ENCODE measurements around the gene ZFAND3.

The ZFAND3 gene

DNA sequence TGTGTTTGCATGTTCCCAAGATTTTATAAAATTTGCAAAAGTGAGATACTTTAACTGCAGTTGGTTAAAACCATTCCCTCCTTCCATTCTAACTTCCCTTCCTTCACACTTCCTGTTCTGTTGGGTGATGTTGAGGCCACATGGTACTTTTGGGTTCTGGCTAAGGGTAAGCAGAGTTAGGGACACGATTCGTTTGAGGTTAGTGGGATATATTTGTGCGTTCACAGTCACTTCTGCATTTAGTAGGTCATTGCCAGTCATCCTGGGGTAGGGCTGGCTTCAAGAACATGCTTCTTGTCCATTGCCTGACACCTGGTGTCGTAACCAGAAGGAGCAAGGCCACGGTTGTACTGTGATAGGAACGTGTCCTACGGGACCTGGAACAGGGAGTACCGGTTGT, 340.1 kb downstream of the ZFAND3 start:
- DNase-seq (ENCODE audit: low read depth in 1 of 2, low spot score in 1 of 2) = peak in 1 of 2 experiments; percentile 39
- no peak for TF ChIP-seq JUND (IDR thresholded peaks at IDR 0.05; ENCODE audit: low read depth)
- in situ Hi-C loops (cut with HindIII; ENCODE audit: low pct_unique_long_range_greater_than_20kb, low sequenced_read_pairs) = no loop called here

DNA sequence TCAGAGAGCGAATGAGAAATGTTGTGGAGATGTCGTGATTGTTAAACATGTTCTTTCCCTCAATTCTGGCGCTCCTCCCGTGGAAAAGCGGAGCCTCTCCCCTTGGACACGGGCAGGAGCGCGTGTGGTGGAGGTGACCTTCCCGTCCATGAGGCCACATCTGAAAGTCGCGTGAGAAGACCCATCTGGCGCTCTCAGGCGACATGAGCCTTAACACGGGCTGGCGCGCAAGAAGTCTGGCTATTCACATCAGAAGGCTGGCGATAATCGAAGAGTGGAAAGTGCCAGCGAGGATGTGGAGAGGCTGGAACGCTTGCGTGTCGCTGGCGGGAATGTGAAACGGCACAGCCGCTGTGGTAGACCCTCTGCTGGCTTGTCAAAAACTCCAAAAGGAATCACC, 341.3 kb downstream of the ZFAND3 start:
- in situ Hi-C loops (cut with HindIII; ENCODE audit: low pct_unique_long_range_greater_than_20kb, low sequenced_read_pairs) = no loop called here

DNA sequence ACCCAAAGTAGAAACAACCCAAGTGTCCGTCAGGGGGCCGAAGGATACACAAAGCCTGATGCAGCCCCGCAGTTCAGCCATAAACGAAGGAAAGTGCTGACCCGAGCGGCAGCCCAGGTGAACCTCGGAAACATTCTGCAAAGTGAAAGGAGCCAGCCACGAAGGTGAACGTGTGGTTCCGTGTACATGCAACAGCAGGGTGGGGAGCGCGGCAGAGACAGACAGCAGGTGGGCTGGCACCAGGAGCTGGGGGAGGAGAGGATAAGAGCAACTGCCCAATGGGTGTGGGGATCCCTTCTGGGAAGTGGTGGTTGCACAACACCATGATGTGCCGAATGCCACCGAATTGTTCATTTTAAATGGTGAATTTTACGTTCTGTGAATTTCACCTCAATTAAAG, 341.8 kb downstream of the ZFAND3 start:
- DNase-seq (ENCODE audit: low read depth in 1 of 2, low spot score in 1 of 2) = no peak
- no peak for TF ChIP-seq JUND (IDR thresholded peaks at IDR 0.05; ENCODE audit: low read depth)
- in situ Hi-C loops (cut with HindIII; ENCODE audit: low pct_unique_long_range_greater_than_20kb, low sequenced_read_pairs) = no loop called here

More for the DNA sequence above, 341.3 kb downstream of the ZFAND3 start:
- DNase-seq (ENCODE audit: low read depth in 1 of 2, low spot score in 1 of 2) = no peak
- TF ChIP-seq JUND (IDR thresholded peaks at IDR 0.05; ENCODE audit: low read depth) = no peak

DNA sequence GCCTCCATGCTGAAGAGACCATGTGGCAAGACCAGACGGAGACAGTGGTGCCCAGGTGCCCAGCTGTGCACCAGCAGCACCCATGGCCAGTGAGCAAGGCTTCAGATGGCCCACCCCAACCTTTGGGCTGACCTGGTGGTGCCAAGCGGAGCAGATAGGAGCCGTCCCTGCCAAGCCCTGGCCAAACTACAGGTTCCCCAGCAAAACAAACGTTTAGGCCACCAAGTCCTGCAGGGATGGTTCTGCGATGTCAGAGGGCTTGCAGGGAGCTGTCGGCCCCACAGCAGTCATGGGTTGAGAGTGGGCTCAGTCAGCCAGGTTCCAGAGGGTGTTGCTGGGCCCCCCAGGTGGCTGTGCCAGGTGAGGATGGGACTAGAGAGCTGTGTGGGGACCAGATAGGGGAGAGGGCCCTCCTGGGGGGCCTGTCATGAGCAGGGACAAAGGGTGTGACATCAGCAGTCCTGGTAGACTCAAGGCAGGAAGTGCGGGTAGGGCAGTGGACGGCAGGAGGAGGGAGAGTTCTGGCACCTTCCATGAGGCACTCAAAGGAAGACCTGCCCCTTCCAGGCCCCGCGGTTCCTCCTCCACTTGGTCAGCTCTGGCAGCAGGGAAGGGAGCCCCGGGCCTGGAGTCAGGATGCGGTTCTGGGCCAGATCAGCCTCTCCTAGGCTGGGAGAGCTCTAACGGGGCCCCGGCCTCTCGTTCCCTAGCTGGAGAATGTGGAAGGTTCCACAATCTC, 342.4 kb downstream of the ZFAND3 start:
- in situ Hi-C loops (cut with HindIII; ENCODE audit: low pct_unique_long_range_greater_than_20kb, low sequenced_read_pairs) = no loop called here
- no peak for TF ChIP-seq JUND (IDR thresholded peaks at IDR 0.05; ENCODE audit: low read depth)
- no peak for DNase-seq (ENCODE audit: low read depth in 1 of 2, low spot score in 1 of 2)

DNA sequence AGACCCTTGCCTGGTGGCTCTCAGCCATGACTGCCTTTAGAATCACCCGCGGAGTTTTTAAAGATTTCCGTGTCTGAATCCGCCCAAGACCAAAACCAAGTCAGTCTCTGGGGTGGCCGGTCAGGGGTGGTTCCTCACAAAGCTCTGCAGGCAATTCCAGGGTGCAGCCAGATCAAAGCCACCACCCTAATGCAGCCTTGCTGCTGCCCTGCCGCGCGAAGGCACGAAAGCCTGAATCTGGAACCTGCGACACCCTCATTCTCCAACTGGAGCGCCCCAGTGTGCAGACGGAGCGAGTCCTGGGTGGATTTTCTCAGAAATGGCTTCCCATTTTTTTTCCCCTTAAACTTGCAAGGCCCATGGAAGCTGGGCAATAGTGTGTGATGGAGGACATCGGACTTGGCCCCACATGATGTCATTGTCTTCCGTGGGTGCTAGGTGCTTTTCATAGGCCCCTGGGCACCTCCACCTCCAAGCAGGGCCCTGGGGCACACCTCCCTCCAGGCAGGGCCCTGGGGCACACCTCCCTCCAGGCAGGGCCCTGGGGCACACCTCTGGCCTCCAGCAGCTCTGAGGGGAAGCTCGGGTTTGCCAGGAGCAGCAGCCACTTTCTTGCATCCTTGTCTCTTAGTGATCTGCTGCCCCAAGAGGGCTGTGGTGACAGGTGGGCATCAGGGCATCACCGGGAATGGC, 343.1 kb downstream of the ZFAND3 start:
- in situ Hi-C loops (cut with HindIII; ENCODE audit: low pct_unique_long_range_greater_than_20kb, low sequenced_read_pairs) = no loop called here
- no peak for TF ChIP-seq JUND (IDR thresholded peaks at IDR 0.05; ENCODE audit: low read depth)
- no peak for DNase-seq (ENCODE audit: low read depth in 1 of 2, low spot score in 1 of 2)

DNA sequence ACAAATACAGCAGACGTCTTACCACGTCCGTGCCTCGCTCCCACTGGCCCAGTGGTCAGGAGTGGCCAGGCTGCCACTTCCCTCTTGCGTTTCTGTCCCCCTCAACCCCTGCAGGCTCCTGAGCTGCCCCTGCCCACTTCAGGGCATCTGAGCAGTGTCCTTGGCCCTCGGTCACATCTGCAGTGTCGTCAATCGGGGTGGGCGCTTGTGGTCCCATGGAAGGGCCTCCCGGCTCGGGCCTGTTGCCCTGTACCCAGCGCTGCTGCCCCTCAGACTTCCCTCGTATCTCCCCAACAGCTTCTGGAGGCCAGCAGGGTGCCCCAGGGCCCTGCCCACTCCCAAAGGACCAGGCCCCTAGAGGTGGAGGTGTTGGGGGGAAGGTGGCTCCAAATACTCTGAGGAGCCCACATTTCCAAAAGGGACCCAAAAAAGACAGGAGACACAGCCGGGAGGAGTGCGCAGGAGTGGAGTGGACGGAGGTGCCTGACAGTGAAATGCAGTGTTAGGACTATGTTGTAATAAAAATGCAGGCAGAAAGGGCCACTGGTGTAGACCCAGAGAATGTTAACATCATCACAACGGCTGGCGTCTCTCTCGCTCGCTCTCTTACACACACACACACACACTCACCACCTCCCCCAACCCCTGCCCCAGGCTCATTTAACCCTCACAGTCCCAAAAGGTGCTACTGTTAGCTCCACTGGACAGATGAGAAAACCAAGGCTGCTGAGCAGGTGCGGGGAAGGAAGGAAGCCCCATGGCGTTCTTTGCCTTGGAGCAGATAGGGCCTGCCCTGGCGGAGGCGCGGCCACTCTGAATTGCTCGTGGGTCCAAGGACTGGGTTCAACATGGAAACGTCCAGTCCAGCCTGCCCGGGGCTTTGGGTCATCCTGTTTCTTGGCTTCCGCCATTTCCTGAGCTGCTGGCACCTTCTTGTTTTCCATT, 343.9 kb downstream of the ZFAND3 start:
- TF ChIP-seq JUND (IDR thresholded peaks at IDR 0.05; ENCODE audit: low read depth) = no peak
- in situ Hi-C loops (cut with HindIII; ENCODE audit: low pct_unique_long_range_greater_than_20kb, low sequenced_read_pairs) = no loop called here

DNA sequence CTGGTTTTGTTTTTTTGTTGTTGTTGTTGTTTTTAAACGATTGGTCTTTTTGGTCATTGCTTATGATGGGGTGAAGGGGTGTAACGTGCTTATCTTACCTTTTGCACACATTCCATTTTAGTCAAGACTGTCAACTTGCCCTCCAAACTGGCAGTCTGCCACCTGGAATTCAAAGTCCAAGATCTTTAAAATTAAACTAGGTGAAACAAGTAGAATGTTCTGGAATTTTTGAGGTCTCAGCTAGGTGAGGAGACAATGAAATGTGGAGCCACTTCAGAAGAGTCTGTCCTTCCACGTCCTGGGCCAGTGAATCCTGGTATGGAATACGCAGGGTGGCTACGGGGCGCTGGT, 344.6 kb downstream of the ZFAND3 start:
- DNase-seq (ENCODE audit: low read depth in 1 of 2, low spot score in 1 of 2) = no peak
- in situ Hi-C loops (cut with HindIII; ENCODE audit: low pct_unique_long_range_greater_than_20kb, low sequenced_read_pairs) = no loop called here
- TF ChIP-seq JUND (IDR thresholded peaks at IDR 0.05; ENCODE audit: low read depth) = no peak

More for the DNA sequence above, 343.9 kb downstream of the ZFAND3 start:
- no peak for DNase-seq (ENCODE audit: low read depth in 1 of 2, low spot score in 1 of 2)

DNA sequence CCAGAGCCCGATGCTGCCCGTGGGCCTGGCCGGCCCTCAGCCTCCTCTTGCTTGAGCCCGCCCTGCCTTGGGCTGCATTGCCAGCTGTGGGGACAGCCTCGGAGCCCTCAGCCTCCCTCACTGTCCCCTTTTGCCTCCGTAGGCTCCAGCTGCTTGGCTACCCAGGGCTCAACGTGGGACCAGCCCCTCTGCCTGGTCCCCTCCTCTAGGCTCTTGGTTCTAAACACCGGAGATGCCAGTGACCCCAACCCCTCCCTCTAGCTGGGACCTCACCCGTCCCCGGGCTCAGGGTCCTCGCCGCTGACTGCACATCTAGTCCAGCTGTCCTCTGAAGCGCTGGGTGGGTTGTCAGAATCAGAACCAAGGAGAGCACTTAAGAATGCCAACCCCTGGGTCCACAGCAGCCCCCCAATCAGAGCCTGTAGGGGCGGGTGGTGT, 345.2 kb downstream of the ZFAND3 start:
- no peak for DNase-seq (ENCODE audit: low read depth in 1 of 2, low spot score in 1 of 2)
- TF ChIP-seq JUND (IDR thresholded peaks at IDR 0.05; ENCODE audit: low read depth) = no peak
- in situ Hi-C loops (cut with HindIII; ENCODE audit: low pct_unique_long_range_greater_than_20kb, low sequenced_read_pairs) = no loop called here

DNA sequence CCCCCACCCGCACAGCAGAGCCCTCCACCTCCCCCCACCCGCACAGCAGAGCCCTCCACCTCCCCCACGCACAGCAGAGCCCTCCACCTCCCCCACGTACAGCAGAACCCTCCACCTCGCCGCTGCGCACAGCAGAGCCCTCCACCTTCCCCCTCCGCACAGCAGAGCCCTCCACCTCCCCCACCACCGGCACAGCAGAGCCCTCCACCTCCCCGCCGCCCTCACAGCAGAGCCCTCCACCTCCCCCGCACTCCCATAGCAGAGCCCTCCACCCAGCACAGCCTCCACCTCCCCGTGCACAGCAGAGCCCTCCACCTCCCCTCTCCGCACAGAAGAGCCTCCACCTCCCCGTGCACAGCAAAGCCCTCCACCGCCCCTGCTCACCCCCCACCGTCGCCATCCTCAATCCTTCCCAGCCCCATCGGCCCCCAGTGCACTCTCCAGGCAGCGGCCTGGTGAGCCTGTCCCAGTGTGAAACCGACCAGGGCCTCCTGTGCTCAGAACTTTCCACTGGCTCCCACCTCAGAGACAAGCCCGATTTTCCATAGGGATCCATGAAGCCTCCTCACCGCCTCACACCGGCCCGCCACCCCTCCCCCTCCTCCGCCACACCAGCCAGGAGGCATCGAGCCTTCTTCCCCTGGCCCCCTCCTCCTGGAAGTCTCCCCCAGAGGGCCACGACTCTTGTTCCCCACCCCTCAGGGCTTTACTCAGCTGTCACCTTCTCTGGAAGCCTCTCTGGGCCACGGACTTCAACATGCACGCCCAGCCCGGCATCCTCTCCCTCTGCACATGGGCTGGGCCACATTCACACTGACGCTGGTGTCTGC, 347.1 kb downstream of the ZFAND3 start:
- in situ Hi-C loops (cut with HindIII; ENCODE audit: low pct_unique_long_range_greater_than_20kb, low sequenced_read_pairs) = no loop called here
- TF ChIP-seq JUND (IDR thresholded peaks at IDR 0.05; ENCODE audit: low read depth) = no peak
- no peak for DNase-seq (ENCODE audit: low read depth in 1 of 2, low spot score in 1 of 2)

DNA sequence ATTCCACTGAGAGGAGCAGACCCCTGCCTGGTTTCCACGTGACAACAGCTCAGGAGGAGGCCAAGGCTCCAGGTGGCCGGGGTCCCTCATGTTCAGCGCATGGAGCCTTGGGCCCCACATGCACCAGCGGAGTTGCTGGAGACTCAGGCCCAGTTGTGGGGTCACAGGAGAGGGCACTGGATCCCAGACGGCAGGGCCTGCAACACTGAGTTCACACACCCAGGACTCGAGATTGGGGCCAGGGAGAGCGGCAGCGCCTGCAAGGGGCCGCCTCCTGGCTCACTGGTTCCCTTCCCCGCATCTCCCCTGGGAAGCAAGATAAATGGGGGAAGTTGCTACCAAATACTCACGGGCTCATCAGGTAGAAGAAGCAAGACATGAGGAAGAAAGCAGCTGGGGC, 348.1 kb downstream of the ZFAND3 start:
- TF ChIP-seq JUND (IDR thresholded peaks at IDR 0.05; ENCODE audit: low read depth) = no peak
- no peak for DNase-seq (ENCODE audit: low read depth in 1 of 2, low spot score in 1 of 2)
- in situ Hi-C loops (cut with HindIII; ENCODE audit: low pct_unique_long_range_greater_than_20kb, low sequenced_read_pairs) = no loop called here

DNA sequence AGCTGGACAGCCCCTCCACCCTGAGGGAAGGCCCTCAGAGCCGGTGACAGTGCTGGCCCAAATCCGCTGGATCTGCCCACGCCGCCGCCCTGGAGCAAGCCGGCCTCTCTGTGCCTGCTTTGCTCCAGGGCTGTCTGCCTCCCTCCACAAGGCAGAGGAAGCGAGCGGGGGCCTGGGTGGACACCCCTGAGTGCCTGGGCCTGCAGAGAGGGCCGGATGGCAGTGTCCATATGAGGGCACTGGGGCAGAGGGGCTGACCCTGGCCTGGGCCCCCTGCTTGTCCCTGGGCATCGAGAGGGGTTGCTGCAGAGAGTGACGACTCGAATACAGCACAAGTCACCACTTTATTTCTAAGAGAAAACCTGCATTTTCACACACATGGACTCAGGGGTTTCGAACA, 348.6 kb downstream of the ZFAND3 start:
- TF ChIP-seq JUND (IDR thresholded peaks at IDR 0.05; ENCODE audit: low read depth) = no peak
- in situ Hi-C loops (cut with HindIII; ENCODE audit: low pct_unique_long_range_greater_than_20kb, low sequenced_read_pairs) = no loop called here
- DNase-seq (ENCODE audit: low read depth in 1 of 2, low spot score in 1 of 2) = no peak

DNA sequence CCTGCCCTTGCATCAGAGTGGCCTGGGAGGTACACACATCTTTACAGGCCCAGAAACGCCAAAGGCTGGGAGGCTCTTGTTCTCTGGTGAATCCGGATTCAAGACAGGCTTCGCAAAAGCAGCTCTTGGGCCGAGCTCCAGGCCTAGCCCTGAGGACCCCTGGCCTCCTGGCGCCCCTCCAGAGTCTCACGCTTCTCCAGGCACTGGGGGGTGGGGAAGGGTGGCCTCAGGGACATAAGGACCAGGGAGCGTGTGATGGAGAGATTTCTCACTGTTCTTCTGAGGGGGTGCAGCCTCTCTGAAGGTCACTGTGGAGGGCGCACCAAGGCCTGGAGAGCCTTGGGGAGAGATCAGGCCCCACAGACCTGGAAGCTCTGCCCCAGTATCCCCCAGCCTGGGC, 349.2 kb downstream of the ZFAND3 start:
- no peak for TF ChIP-seq JUND (IDR thresholded peaks at IDR 0.05; ENCODE audit: low read depth)
- in situ Hi-C loops (cut with HindIII; ENCODE audit: low pct_unique_long_range_greater_than_20kb, low sequenced_read_pairs) = no loop called here
- no peak for DNase-seq (ENCODE audit: low read depth in 1 of 2, low spot score in 1 of 2)

Measured in T47D (cell line).